ENCODE measurements around the gene NABP2.

DNA sequence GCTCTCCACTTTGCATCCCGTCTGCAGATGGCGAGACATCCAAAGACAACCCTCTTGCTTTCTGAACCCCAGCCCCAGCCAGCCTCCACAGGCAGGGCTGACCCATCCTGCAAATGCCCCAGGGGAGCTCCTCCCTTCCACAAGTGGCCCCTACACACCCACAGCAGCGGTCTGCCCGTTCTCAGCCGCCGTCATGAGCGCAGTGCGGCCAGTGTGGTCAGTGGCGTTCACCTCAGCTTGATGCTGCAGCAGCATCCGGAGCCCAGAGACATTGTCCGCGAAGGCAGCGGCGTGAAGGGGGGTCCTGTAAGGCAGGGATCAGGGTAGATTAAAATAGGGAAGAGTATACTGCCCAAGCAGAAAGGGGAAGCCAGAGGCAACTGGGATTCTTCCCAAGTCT is 20.4 kb downstream of the NABP2 start:
- TF ChIP-seq, protein P1, sequence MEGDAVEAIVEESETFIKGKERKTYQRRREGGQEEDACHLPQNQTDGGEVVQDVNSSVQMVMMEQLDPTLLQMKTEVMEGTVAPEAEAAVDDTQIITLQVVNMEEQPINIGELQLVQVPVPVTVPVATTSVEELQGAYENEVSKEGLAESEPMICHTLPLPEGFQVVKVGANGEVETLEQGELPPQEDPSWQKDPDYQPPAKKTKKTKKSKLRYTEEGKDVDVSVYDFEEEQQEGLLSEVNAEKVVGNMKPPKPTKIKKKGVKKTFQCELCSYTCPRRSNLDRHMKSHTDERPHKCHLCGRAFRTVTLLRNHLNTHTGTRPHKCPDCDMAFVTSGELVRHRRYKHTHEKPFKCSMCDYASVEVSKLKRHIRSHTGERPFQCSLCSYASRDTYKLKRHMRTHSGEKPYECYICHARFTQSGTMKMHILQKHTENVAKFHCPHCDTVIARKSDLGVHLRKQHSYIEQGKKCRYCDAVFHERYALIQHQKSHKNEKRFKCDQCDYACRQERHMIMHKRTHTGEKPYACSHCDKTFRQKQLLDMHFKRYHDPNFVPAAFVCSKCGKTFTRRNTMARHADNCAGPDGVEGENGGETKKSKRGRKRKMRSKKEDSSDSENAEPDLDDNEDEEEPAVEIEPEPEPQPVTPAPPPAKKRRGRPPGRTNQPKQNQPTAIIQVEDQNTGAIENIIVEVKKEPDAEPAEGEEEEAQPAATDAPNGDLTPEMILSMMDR (conservative IDR thresholded peaks at IDR 0.05 in 1 of 2, IDR thresholded peaks at IDR 0.05 in 1 of 2; ENCODE audit: low read depth in 1 of 2, low read length in 2 of 2): no peak
- no peak for TF ChIP-seq EZH2 (IDR thresholded peaks at IDR 0.05; ENCODE audit: low read length, missing control alignments)
